DOHH2 (cell line): ENCODE measurements around the gene GNG8.

Experiments used
- H3F3A ChIP-seq: fragments of 200-600 bp; sonication (generic), shearing (Covaris generic); 2 replicates; pipeline ENCODE4 v1.6.0; 2016; ENCODE audit warnings: antibody characterized with exemption, mild to moderate bottlenecking; ENCODE audit not compliant: control insufficient read depth, insufficient read depth
- H3K27ac ChIP-seq: fragments of 200-600 bp; sonication (generic); 2 replicates; pipeline ENCODE4 v1.5.1; 2014; ENCODE audit warnings: low read depth, mild to moderate bottlenecking, low read length, moderate library complexity
- H3K27me3 ChIP-seq: fragments of 200-600 bp; sonication (generic); 2 replicates; pipeline ENCODE4 v1.6.1; 2014; ENCODE audit warnings: mild to moderate bottlenecking, low read length, mixed read lengths; ENCODE audit not compliant: control insufficient read depth
- H3K36me3 ChIP-seq: fragments of 200-600 bp; sonication (generic); 2 replicates; pipeline ENCODE4 v1.6.1; 2014; ENCODE audit warnings: mild to moderate bottlenecking, low read length, moderate library complexity, mixed read lengths; ENCODE audit not compliant: control insufficient read depth
- H3K4me1 ChIP-seq: fragments of 200-600 bp; sonication (generic); 2 replicates; pipeline ENCODE4 v1.6.1; 2014; ENCODE audit warnings: mild to moderate bottlenecking, low read length, mixed read lengths; ENCODE audit not compliant: control insufficient read depth
- H3K4me2 ChIP-seq: fragments of 200-600 bp; sonication (generic); 2 replicates; pipeline ENCODE4 v1.6.0; 2014; ENCODE audit warnings: mild to moderate bottlenecking, low read length, moderate library complexity
- H3K4me3 ChIP-seq: fragments of 200-600 bp; sonication (generic); 2 replicates; pipeline ENCODE4 v1.5.1; 2014; ENCODE audit warnings: mild to moderate bottlenecking, low read length, mixed read lengths
- H3K79me2 ChIP-seq: fragments of 200-600 bp; sonication (generic); 2 replicates; pipeline ENCODE4 v1.6.1; 2014; ENCODE audit warnings: mild to moderate bottlenecking, low read length, mixed read lengths; ENCODE audit not compliant: control insufficient read depth
- H3K9me2 ChIP-seq: fragments of 200-600 bp; sonication (generic); replicated peaks from 2 replicates; pipeline ENCODE4 v1.6.1; 2014; ENCODE audit warnings: mild to moderate bottlenecking, low read length, mixed read lengths; ENCODE audit not compliant: control insufficient read depth
- H3K9me3 ChIP-seq: fragments of 200-600 bp; sonication (generic); 2 replicates; pipeline ENCODE4 v1.6.1; 2014; ENCODE audit warnings: antibody characterized with exemption, low read length, mixed read lengths; ENCODE audit not compliant: control insufficient read depth, insufficient read depth
- H4K20me1 ChIP-seq: fragments of 200-600 bp; sonication (generic); 2 replicates; pipeline ENCODE4 v1.6.0; 2014; ENCODE audit warnings: low read depth, mild to moderate bottlenecking, antibody characterized with exemption, low read length, moderate library complexity; ENCODE audit not compliant: control insufficient read depth, insufficient read depth
- EZH2phosphoT487 ChIP-seq: fragments of 200-600 bp; sonication (generic); IDR thresholded peaks from 2 replicates; pipeline ENCODE4 v1.6.1; 2017; ENCODE audit warnings: borderline replicate concordance, mild to moderate bottlenecking, antibody characterized with exemption, low read length, moderate library complexity, mixed read lengths
- TF ChIP-seq, protein P1 (sequence below): fragments of 200-600 bp; sonication (generic); IDR thresholded peaks from one replicate; pipeline ENCODE4 v1.5.1; 2014; ENCODE audit warnings: antibody characterized with exemption, mild to moderate bottlenecking, low read depth, low read length; ENCODE audit not compliant: poor library complexity, severe bottlenecking

The GNG8 gene

DNA sequence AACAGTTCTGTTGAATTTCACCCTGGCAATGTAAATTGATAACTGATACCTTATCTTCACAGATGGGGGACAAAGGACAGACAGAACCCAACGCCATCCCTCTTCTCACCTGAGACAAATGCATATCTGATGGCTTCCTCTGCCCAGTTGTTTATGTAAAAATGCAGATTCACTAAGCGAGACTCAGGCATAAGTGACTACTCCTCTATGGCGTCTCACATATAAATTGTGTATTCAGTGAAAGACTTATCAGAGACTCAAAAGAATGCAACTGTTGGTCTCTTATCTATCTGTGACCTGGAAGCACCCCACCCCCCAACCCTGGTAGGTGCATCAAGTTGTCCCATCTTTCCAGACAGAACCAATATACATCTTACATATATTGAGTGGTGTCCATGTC, 48.1 kb downstream of the GNG8 start:
- no peak overlapping the region for H3K4me3 ChIP-seq
- H3K79me2 ChIP-seq, result no peaks in the 10 kb centered on the region
- no peaks in the 10 kb centered on the region for H3K9me3 ChIP-seq
- no peaks in the 10 kb centered on the region for H4K20me1 ChIP-seq
- H3K4me1 ChIP-seq, result no peaks in the 10 kb centered on the region
- H3K36me3 ChIP-seq, result no peaks in the 10 kb centered on the region
- H3K9me2 ChIP-seq, result no peaks in the 10 kb centered on the region
- H3K4me2 ChIP-seq, result no peak overlapping the region
- H3F3A ChIP-seq, result peaks cover 4% of the 10 kb centered on the region; the same call in 1 of the 2 replicates
- no peak overlapping the region for H3K27ac ChIP-seq
- peaks cover 8% of the 10 kb centered on the region; the same call in 1 of the 2 replicates for H3K27me3 ChIP-seq
- no peak for TF ChIP-seq EZH2phosphoT487
- TF ChIP-seq, protein P1, sequence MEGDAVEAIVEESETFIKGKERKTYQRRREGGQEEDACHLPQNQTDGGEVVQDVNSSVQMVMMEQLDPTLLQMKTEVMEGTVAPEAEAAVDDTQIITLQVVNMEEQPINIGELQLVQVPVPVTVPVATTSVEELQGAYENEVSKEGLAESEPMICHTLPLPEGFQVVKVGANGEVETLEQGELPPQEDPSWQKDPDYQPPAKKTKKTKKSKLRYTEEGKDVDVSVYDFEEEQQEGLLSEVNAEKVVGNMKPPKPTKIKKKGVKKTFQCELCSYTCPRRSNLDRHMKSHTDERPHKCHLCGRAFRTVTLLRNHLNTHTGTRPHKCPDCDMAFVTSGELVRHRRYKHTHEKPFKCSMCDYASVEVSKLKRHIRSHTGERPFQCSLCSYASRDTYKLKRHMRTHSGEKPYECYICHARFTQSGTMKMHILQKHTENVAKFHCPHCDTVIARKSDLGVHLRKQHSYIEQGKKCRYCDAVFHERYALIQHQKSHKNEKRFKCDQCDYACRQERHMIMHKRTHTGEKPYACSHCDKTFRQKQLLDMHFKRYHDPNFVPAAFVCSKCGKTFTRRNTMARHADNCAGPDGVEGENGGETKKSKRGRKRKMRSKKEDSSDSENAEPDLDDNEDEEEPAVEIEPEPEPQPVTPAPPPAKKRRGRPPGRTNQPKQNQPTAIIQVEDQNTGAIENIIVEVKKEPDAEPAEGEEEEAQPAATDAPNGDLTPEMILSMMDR, result no peak

DNA sequence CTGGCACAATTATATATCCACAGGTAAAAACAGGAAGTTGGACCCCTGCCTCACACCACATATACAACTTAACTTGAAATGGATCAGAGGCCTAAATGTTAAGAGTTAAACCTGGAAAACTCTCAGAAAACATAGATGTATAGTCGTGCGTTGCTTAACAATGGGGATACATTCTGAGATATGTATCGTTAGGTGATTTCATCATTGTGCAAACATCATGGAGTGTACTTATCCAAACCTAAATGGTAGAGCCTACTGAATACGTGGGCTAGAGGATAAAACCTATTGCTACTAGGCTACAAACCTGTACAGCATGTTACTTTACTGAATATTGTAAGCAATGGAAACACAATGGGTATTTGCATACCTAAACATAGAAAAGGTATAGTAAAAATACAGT, 49.7 kb downstream of the GNG8 start:
- Histone ChIP-seq H3K27ac (no peak overlapping the region), H3K4me1 (no peaks in the 10 kb centered on the region), H3K27me3 (peaks cover 5% of the 10 kb centered on the region; the same call in 1 of the 2 replicates), H3K9me3 (no peaks in the 10 kb centered on the region), H4K20me1 (no peaks in the 10 kb centered on the region), H3K36me3 (no peaks in the 10 kb centered on the region), H3K4me3 (no peak overlapping the region), H3K79me2 (no peaks in the 10 kb centered on the region), H3K4me2 (no peak overlapping the region), H3F3A (peaks cover 4% of the 10 kb centered on the region; the same call in 1 of the 2 replicates), H3K9me2 (no peaks in the 10 kb centered on the region)
- no peak for TF ChIP-seq EZH2phosphoT487
- TF ChIP-seq, protein P1, result no peak

DNA sequence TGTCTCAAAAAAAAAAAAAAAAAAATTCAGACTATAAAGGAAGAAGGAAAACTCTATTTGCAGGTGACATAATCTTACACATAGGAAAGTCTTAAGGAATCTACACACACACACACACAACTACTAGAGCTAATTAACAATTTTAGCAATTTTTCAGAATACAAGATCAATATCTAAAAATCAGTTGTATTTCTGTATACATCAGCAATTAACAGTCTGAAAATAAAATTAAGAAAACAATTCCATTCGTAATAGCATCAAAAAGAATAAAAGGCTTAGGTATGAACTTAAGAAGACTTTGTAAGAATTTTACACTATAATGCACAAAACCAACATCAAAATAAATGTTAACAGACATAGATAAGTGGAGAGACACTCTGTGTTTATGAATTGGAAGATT, 50.5 kb downstream of the GNG8 start:
- Histone ChIP-seq H3K27ac (no peak overlapping the region), H3K9me2 (no peaks in the 10 kb centered on the region), H3K27me3 (peaks cover 8% of the 10 kb centered on the region; the same call in 1 of the 2 replicates), H3K36me3 (no peaks in the 10 kb centered on the region), H3K79me2 (no peaks in the 10 kb centered on the region), H3F3A (peaks cover 4% of the 10 kb centered on the region; the same call in 1 of the 2 replicates), H4K20me1 (no peaks in the 10 kb centered on the region), H3K4me2 (no peak overlapping the region), H3K4me1 (no peaks in the 10 kb centered on the region), H3K4me3 (no peak overlapping the region), H3K9me3 (no peaks in the 10 kb centered on the region)
- TF ChIP-seq, protein P1, result no peak
- no peak for TF ChIP-seq EZH2phosphoT487
